Heart right ventricle (tissue), 16 donors: Measurements from ENCODE around the gene TMEM139. TPM values are rescaled to one million over a fixed set of nuclear protein-coding genes. Genes with fewer than 3 reads are reported as not detected.

Source experiments
- ATAC-seq, 8 donors: fragments of 200-7000 bp; cut with Tn5 transposase; one replicate each; pipeline ENCODE4 v1.9.1; 2020; ENCODE audit warnings: mild to moderate bottlenecking in 8 of 8, moderate library complexity in 8 of 8, moderate number of reproducible peaks in 1 of 8
- DNase-seq, 2 donors: peaks; one replicate each; pipeline ENCODE4 v3.0.0-alpha.2; 2020
- H3K27ac ChIP-seq, 10 donors: fragments of 200-600 bp; sonication (generic) in 2 of 10; one replicate each; pipeline versions ENCODE4 v1.5.0 to v1.8.0; 2020 to 2022; ENCODE audit warnings: mild to moderate bottlenecking in 3 of 10
- H3K27me3 ChIP-seq, 7 donors: fragments of 200-600 bp; one replicate each; pipeline ENCODE4 v1.8.0; 2021 to 2022; ENCODE audit warnings: mild to moderate bottlenecking in 2 of 7
- H3K36me3 ChIP-seq, 9 donors: fragments of 200-600 bp; sonication (generic) in 1 of 9; one replicate each; pipeline versions ENCODE4 v1.5.0 to v1.8.0; 2020 to 2022; ENCODE audit warnings: mild to moderate bottlenecking in 2 of 9
- H3K4me1 ChIP-seq, 9 donors: fragments of 200-600 bp; sonication (generic) in 1 of 9; one replicate each; pipeline versions ENCODE4 v1.5.0 to v1.8.0; 2020 to 2022; ENCODE audit warnings: mild to moderate bottlenecking in 4 of 9
- H3K4me3 ChIP-seq, 10 donors: fragments of 200-600 bp; sonication (generic) in 2 of 10; one replicate each; pipeline versions ENCODE4 v1.5.0 to v1.8.0; 2020 to 2022; ENCODE audit warnings: mild to moderate bottlenecking in 7 of 10, moderate library complexity in 2 of 10
- H3K9me3 ChIP-seq, 11 donors: fragments of 200-600 bp in 10 of 11; sonication (generic) in 2 of 11; one replicate each; pipeline versions ENCODE4 v1.5.0 to v1.8.0; 2013 to 2022; ENCODE audit warnings: mild to moderate bottlenecking in 2 of 11, control low read depth in 1 of 11, moderate library complexity in 1 of 11
- WGBS, 2 donors: extraction: QIAGEN DNeasy Blood & Tissue Kit; methylation state at CpG; one replicate each; pipeline ENCODE4 v1.1.7; 2013; ENCODE audit warnings: inconsistent platforms in 1 of 2; 5-methylcytosine and 5-hydroxymethylcytosine counted together
- intact Hi-C, 10 donors: fragments of 100-400 bp; cut with DNase I; formaldehyde crosslinking; loops; one replicate each; pipeline versions ENCODE4 v1.11.1 to v1.14.2; 2022
- polyA plus RNA-seq, 2 donors: library from polyadenylated mRNA; stranded (reverse); fragments of 200-250 nt; gene quantifications; one replicate each; pipeline ENCODE4 v1.2.3, GENCODE V29; 2013
- total RNA-seq, 10 donors: library from RNA; stranded (reverse); fragmentation: NEBNext Ultra II Directional in 3 of 10; extraction: Animal tissue kit (Norgen Biotek cat#: 25700) in 3 of 10; gene quantifications; one replicate each; pipeline versions ENCODE4 v1.2.1 to v1.2.4, GENCODE V29; 2021 to 2023
- TF ChIP-seq, protein P1 (sequence below), 9 donors: fragments of 200-600 bp; sonication (generic) in 2 of 9; IDR thresholded peaks; one replicate each; pipeline versions ENCODE4 v1.5.0 to v1.8.0; 2021 to 2022; ENCODE audit warnings: antibody characterized with exemption in 9 of 9, mild to moderate bottlenecking in 5 of 9, moderate library complexity in 1 of 9
- donor health status: Arrhythmogenic right ventricular cardiomyopathy.
- donor health status: ischemic (EF 13 %, LVEDD 7.1; RV severe dilation, severe dysfunction).
- donor health status: healthy with polysubstance abuse.
- donor health status: DM: no; HTN: yes; CAD: no.
- donor health status: DM: no; HTN: no; CAD: no.
- donor health status: ischemic (EF 25% LVEDD 6.9; RV normal size, moderate dysfunction).
- donor health status: ischemic (EF 25% LVEDD 5.7; RV mildly dilated, moderate dysfunction).
- donor health status: healthy.
- donor health status: DM: yes; HTN: yes; CAD: no.
- donor health status: Ischemic cardiomyopathy.
- donor health status: ischemic (EF 35%, LVEDD 5.7; RV mildly dilated, moderate dysfunction).
- donor health status: nonischemic (EF 11% LVEDD 7.7; RV severe dilation, severe dysfunction).
- donor health status: DM: yes; HTN: yes; CAD: no.
- donor health status: PGD.
- donor health status: ischemic (EF 29% LVEDD 5.4; RV normal size, mild dysfunction).
- donor health status: nonischemic (EF 23%, LVEDD 6.1; RV moderate dilation, normal function).

TMEM139 gene
- total and polyA plus RNA-seq, 12 donors = 2.6 to 18.0 (median 11.1) TPM

DNA sequence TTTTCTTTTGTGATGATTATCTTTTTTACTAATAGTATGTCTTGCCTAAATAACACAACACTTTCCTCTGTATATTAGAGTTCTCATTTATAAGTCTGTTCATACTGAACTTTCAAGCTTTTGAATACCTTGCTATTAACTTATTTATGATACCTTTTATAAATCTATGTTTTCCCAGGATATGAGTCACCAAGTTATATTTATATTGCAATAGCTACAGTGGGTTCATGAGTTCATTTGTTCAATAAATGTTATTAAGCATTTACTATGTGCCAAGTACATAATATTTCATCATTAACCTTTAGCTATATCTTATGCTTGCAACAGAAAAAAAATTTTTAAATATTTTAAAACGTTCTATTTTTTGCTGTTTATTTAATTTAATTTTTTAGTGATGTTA lies 49.5 kb downstream of the TMEM139 start:
- DNase-seq = no peak
- no peak overlapping the region for H3K27ac ChIP-seq
- TF ChIP-seq, protein P1, sequence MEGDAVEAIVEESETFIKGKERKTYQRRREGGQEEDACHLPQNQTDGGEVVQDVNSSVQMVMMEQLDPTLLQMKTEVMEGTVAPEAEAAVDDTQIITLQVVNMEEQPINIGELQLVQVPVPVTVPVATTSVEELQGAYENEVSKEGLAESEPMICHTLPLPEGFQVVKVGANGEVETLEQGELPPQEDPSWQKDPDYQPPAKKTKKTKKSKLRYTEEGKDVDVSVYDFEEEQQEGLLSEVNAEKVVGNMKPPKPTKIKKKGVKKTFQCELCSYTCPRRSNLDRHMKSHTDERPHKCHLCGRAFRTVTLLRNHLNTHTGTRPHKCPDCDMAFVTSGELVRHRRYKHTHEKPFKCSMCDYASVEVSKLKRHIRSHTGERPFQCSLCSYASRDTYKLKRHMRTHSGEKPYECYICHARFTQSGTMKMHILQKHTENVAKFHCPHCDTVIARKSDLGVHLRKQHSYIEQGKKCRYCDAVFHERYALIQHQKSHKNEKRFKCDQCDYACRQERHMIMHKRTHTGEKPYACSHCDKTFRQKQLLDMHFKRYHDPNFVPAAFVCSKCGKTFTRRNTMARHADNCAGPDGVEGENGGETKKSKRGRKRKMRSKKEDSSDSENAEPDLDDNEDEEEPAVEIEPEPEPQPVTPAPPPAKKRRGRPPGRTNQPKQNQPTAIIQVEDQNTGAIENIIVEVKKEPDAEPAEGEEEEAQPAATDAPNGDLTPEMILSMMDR (IDR thresholded peaks at IDR 0.05) = no peak
- H3K4me3 ChIP-seq = no peak overlapping the region
- H3K27me3 ChIP-seq = peaks cover 0 to 16% (median 8%) of the 10 kb centered on the region in 7 donors
- H3K4me1 ChIP-seq = peaks cover 0 to 10% (median 0%) of the 10 kb centered on the region in 9 donors
- no peaks in the 10 kb centered on the region for H3K36me3 ChIP-seq
- 39 to 49% methylated on average over 1 of the region's 1 CpG for WGBS, 2 donors
- intact Hi-C loops = no loop called here
- no peaks in the 10 kb centered on the region for H3K9me3 ChIP-seq
- no peak for ATAC-seq

DNA sequence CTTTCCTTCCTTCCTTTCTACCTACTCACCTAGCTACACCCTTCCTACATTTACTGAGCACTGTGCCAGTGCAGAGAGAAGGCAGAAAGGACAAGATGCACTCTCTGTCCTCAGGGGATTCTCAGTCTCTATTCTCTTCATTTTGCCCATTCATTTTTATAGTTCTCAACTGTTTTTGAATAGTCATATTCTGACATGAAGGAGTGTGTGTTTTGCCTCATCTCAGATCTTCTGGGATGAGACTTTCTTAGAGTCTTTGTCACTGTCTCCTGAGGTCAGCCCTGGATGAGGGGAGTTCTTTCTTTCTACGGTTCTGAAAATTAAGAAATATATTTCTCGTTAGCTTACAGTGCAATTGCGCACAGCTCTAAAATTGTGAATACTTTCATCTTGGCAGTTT lies 52.5 kb downstream of the TMEM139 start:
- WGBS, 2 donors = 87 to 91% methylated on average over 3 of the region's 3 CpGs
- intact Hi-C loops = no loop called here
- ATAC-seq = no peak

More for the DNA sequence above, 52.5 kb downstream of the TMEM139 start:
- DNase-seq = no peak
- TF ChIP-seq, protein P1 (IDR thresholded peaks at IDR 0.05) = no peak
- Histone ChIP-seq H3K27me3 (peaks cover 0 to 29% (median 12%) of the 10 kb centered on the region in 7 donors), H3K4me1 (no peaks in the 10 kb centered on the region), H3K4me3 (no peak overlapping the region), H3K27ac (no peak overlapping the region), H3K36me3 (no peaks in the 10 kb centered on the region), H3K9me3 (no peaks in the 10 kb centered on the region)

Other genes starting within 250 kb of the TMEM139 start
- gene OR6V1, start 232.6 kb upstream of the TMEM139 start, total RNA-seq = not detected
- gene OR6V1, start 232.6 kb upstream of the TMEM139 start, polyA plus RNA-seq = not detected
- not detected for gene PIP, start 152.9 kb upstream of the TMEM139 start, total RNA-seq
- not detected for gene PIP, start 152.9 kb upstream of the TMEM139 start, polyA plus RNA-seq
- not detected for gene TAS2R39, start 101.5 kb upstream of the TMEM139 start, total RNA-seq
- not detected for gene TAS2R39, start 101.5 kb upstream of the TMEM139 start, polyA plus RNA-seq
- gene TAS2R40, start 62.9 kb upstream of the TMEM139 start, total RNA-seq = not detected
- gene TAS2R40, start 62.9 kb upstream of the TMEM139 start, polyA plus RNA-seq = not detected
- gene GSTK1, start 21.5 kb upstream of the TMEM139 start, total RNA-seq = 100 to 1,000 TPM; 251 to 294 (median 269) TPM
- gene GSTK1, start 21.5 kb upstream of the TMEM139 start, polyA plus RNA-seq = 100 to 1,000 TPM; 136 to 317 TPM
- gene CASP2, start 3.4 kb downstream of the TMEM139 start, total RNA-seq = 10 to 100 TPM in 6 of 10 donors, 1 to 10 TPM in 4; 7.1 to 13.9 (median 10.2) TPM
- 1 to 10 TPM; 4.4 to 8.0 TPM for gene CASP2, start 3.4 kb downstream of the TMEM139 start, polyA plus RNA-seq
- gene CLCN1, start 31.2 kb downstream of the TMEM139 start, total RNA-seq = not detected
- under 1 TPM in 1 of 2 donors, not detected in 1; 0.01 TPM for gene CLCN1, start 31.2 kb downstream of the TMEM139 start, polyA plus RNA-seq
- gene FAM131B, start 77.8 kb downstream of the TMEM139 start, total RNA-seq = 1 to 10 TPM in 1 of 10 donors, under 1 TPM in 8, not detected in 1; 0.07 to 1.2 (median 0.39) TPM
- gene FAM131B, start 77.8 kb downstream of the TMEM139 start, polyA plus RNA-seq = under 1 TPM; 0.22 to 0.37 TPM
- 100 to 1,000 TPM in 2 of 10 donors, 10 to 100 TPM in 8; 48.5 to 148 (median 74.6) TPM for gene ZYX, start 96.4 kb downstream of the TMEM139 start, total RNA-seq
- 100 to 1,000 TPM in 1 of 2 donors, 10 to 100 TPM in 1; 58.9 to 152 TPM for gene ZYX, start 96.4 kb downstream of the TMEM139 start, polyA plus RNA-seq
- under 1 TPM in 1 of 10 donors, not detected in 9; 0.39 TPM for gene EPHA1, start 123.9 kb downstream of the TMEM139 start, total RNA-seq
- under 1 TPM; 0.12 to 0.73 TPM for gene EPHA1, start 123.9 kb downstream of the TMEM139 start, polyA plus RNA-seq
- not detected for gene TAS2R60, start 158.5 kb downstream of the TMEM139 start, total RNA-seq
- not detected for gene TAS2R60, start 158.5 kb downstream of the TMEM139 start, polyA plus RNA-seq
- gene TAS2R41, start 192.9 kb downstream of the TMEM139 start, total RNA-seq = under 1 TPM in 1 of 10 donors, not detected in 9; 0.40 TPM
- not detected for gene TAS2R41, start 192.9 kb downstream of the TMEM139 start, polyA plus RNA-seq